Activated CD8-positive, alpha-beta T cell treated with anti-CD3 and anti-CD28 coated beads, Interleukin-2, amount 10 ng/mL, durations not matched to agents 7 days and 5 days (primary cell): ENCODE results near the gene CNTNAP4. TPM values are rescaled to one million over a fixed set of nuclear protein-coding genes. Genes with fewer than 3 reads are reported as not detected.
A peak's percentile ranks its signal among the peaks of the same experiment; 100 is the strongest.

Experiments
- ATAC-seq: fragments of 150-1000 bp; cut with Tn5 transposase; one replicate; pipeline ENCODE4 v1.10.0; 2021; ENCODE audit warnings: moderate library complexity
- CTCF ChIA-PET: fragments of 350-600 bp; sonication (Branson Sonifier 250); formaldehyde crosslinking; loops from one replicate; lab custom pipeline; 2021; ENCODE audit warnings: antibody characterized with exemption; lab: Charles Lee
- POLR2A ChIA-PET: fragments of 350-600 bp; sonication (Branson Sonifier 250); formaldehyde crosslinking; loops from one replicate; lab custom pipeline; 2021; ENCODE audit warnings: antibody characterized with exemption; lab: Charles Lee
- DNase-seq: peaks from one replicate; pipeline ENCODE4 v3.0.0-alpha.2; 2020
- H3K27ac Mint-ChIP-seq: one replicate; pipeline ENCODE4 v1.8.0; 2021; ENCODE audit warnings: mild to moderate bottlenecking, mixed read lengths
- H3K27me3 Mint-ChIP-seq: one replicate; pipeline ENCODE4 v1.8.0; 2021; ENCODE audit warnings: low read depth, mixed read lengths
- H3K36me3 Mint-ChIP-seq: one replicate; pipeline ENCODE4 v1.8.0; 2021; ENCODE audit warnings: low read depth, mixed read lengths
- H3K4me1 Mint-ChIP-seq: one replicate; pipeline ENCODE4 v1.8.0; 2021; ENCODE audit warnings: low read depth, mixed read lengths
- H3K4me3 Mint-ChIP-seq: one replicate; pipeline ENCODE4 v1.8.0; 2021; ENCODE audit warnings: mild to moderate bottlenecking, mixed read lengths
- H3K9me3 Mint-ChIP-seq: one replicate; pipeline ENCODE4 v1.8.0; 2022; ENCODE audit warnings: mixed read lengths; ENCODE audit not compliant: insufficient read depth
- total RNA-seq, 2 experiments: library from RNA; stranded (reverse); gene quantifications; one replicate each; pipeline ENCODE4 v1.2.3, GENCODE V29; 2021

The CNTNAP4 gene
- total RNA-seq: not detected

DNA sequence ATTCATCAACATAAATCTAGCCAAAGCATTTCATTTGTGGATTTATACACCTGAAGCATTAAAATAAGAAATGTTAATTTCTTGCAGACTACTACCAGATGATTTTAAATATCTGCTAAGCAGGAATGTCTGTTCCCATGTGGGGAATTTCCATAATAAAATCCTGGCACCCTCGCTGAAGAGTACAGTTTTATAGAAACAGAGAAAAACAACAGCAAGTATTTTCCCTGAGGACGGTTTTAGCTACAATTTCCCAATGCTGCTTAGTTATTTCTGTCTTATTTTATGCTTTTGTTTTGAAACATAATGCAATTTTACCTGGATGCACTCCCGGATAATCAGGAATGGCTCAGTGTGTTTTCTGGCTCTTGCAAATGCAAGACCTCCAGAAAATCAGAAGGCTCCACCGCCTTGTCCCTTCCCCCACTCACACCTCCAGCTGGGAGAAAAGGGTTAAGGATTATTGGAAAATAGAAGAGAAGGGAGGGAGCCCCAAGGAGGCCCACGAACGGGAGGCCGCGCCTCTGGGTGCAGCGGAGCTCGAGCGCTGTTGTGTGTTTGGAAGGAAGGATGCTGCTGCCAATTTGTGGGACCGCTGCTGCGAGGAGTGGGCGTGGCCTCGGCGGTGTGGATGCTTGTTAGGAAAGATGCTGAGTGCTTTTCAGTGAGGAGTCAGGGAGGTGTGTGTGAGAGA lies at the start of gene CNTNAP4:
Gene CNTNAP4 (plus strand): TSS at position 657 of the 694 bp plus-strand sequence. CDS start 262 bp downstream, outside the sequence.
- DNase-seq (no peak), ATAC-seq (no peak)
- ChIA-PET CTCF (no interaction called here), POLR2A (no interaction called here)
- H3K27me3 Mint-ChIP-seq: no peaks in the 10 kb centered on the region
- H3K4me3 Mint-ChIP-seq: no peak within 1 kb of the TSS
- no peaks in the 10 kb centered on the region for H3K9me3 Mint-ChIP-seq
- no peaks in the 10 kb centered on the region for H3K36me3 Mint-ChIP-seq
- H3K27ac Mint-ChIP-seq: no peak within 1 kb of the TSS
- no peaks in the 10 kb centered on the region for H3K4me1 Mint-ChIP-seq

DNA sequence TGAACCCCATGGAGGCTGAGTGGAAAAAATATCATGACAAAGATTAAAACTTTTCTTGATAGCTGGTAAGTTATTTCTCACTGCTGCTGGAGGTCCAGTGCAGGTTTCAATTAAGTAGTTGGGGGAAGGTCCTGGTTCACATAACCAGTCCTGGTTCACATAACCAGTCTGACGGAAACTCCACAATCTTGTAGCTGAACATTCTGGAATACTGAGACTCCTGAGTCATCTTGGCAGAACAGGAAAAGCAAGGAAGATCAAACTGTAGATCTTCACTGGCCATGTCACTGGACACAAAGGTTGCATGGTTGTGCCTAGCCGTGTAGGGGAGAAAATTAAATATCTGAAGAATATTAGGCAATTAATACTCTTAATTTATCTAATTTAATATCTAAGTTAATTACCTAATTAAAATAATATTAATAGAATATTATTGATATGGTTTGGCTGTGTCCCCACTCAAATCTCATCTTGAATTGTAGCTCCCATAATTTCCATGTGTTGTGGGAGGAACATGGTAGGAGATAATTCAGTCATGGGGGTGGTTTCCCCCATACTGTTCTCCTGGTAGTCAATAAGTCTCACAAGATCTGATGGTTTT lies 48.6 kb upstream of the CNTNAP4 start:
- no peak for ATAC-seq
- POLR2A ChIA-PET: no interaction called here
- H3K9me3 Mint-ChIP-seq: peaks cover 15% of the 10 kb centered on the region
- H3K4me3 Mint-ChIP-seq: no peak overlapping the region
- DNase-seq: no peak
- no peak overlapping the region for H3K27ac Mint-ChIP-seq
- H3K36me3 Mint-ChIP-seq: no peaks in the 10 kb centered on the region
- H3K27me3 Mint-ChIP-seq: no peaks in the 10 kb centered on the region
- CTCF ChIA-PET: no interaction called here
- no peaks in the 10 kb centered on the region for H3K4me1 Mint-ChIP-seq

DNA sequence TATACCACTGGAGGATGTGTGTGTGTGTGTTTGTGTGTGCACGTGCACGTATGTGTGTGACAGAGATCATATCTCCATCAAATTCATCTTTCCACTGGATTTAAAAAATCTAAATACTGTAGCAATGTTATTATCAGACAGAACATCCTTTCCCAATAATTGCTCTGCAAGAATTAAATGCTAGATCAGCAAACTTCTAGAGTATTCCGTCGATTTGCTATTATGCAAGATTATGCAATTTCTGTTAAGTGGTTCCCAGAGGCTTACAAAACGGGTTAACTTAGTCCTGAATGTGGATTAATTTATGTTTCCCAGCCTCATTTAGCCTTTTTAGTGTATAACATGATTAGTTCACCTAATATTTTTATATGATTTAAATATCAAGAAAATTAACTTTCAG lies 44.5 kb upstream of the CNTNAP4 start:
- Mint-ChIP-seq H3K27ac (no peak overlapping the region), H3K36me3 (no peaks in the 10 kb centered on the region), H3K27me3 (no peaks in the 10 kb centered on the region), H3K9me3 (peaks cover 20% of the 10 kb centered on the region), H3K4me1 (no peaks in the 10 kb centered on the region), H3K4me3 (no peak overlapping the region)
- ATAC-seq (no peak), DNase-seq (no peak)
- POLR2A ChIA-PET: no interaction called here
- CTCF ChIA-PET: no interaction called here

- DNase-seq: no peak
- Mint-ChIP-seq H3K4me3 (no peak overlapping the region), H3K4me1 (no peaks in the 10 kb centered on the region), H3K27ac (no peak overlapping the region), H3K36me3 (no peaks in the 10 kb centered on the region), H3K9me3 (peaks cover 16% of the 10 kb centered on the region), H3K27me3 (no peaks in the 10 kb centered on the region)
- no peak for ATAC-seq
- CTCF ChIA-PET: no interaction called here
- POLR2A ChIA-PET: no interaction called here
These were observed 42.2 kb upstream of the CNTNAP4 start for GRCh38 chr16:76235025-76235424.

DNA sequence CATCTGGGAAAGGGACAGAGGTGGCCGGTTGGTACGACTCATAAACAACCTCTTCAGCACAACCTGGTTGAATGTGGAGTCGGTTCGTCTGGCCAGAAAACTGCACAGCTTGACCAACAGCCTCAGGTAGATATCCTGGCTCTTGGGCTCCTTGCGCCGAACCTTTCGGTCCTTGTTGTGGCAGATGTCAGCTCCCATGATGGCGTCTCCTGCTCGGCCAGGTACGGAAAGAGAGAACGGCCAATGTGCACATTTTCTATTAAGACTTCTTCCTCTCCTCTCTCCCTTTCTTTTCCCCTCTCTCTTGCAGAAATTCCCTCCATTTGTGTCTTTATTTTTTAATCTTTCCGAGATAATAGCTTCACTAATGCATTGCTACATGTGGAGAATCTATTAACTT lies 41.8 kb upstream of the CNTNAP4 start:
- Mint-ChIP-seq H3K36me3 (no peaks in the 10 kb centered on the region), H3K4me1 (no peaks in the 10 kb centered on the region), H3K9me3 (peaks cover 16% of the 10 kb centered on the region), H3K27ac (no peak overlapping the region), H3K27me3 (no peaks in the 10 kb centered on the region), H3K4me3 (no peak overlapping the region)
- ChIA-PET CTCF (no interaction called here), POLR2A (no interaction called here)
- no peak for DNase-seq
- ATAC-seq: no peak

DNA sequence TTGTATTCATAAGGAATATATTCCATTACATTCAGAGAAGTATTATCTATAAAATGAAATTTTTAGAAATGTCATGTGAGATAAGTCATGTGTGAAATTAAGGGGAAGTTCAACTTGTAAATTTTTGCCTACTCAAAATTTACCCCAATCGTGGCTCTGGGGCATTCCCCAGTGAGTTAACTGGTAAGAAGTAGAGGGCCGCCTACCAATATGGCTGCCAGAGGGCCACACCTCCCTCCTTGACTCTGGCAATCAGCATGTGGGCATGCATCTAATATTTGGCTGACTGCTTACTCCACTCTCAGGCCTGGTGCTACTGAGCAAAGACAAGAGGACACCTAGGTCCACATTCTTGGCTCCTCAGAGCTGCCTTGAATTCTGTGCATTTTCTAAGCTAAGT lies 39.7 kb upstream of the CNTNAP4 start:
- no peak overlapping the region for H3K27ac Mint-ChIP-seq
- ChIA-PET CTCF (no interaction called here), POLR2A (no interaction called here)
- no peaks in the 10 kb centered on the region for H3K36me3 Mint-ChIP-seq
- no peak overlapping the region for H3K4me3 Mint-ChIP-seq
- peaks cover 14% of the 10 kb centered on the region for H3K9me3 Mint-ChIP-seq
- H3K27me3 Mint-ChIP-seq: no peaks in the 10 kb centered on the region
- no peak for DNase-seq
- H3K4me1 Mint-ChIP-seq: no peaks in the 10 kb centered on the region
- no peak for ATAC-seq

DNA sequence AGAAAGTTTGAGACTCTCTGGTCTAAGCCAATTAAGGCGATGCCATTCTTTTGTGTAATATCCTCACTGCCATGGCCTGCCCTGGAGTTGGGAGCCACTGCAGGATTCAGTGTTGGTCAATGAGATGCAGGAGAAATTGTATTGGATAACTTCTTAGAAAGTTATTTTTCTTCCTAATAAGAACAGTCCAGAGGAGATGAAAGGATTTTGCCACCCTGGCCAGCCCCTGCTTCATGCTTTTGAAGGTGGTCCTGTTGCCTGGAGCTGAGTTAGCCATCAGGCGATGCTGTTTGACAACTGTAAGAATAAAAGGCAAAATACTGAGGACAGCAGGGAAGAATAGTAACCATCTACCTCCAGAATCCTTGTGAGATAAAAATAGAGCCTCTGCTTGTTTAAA lies 35.4 kb upstream of the CNTNAP4 start:
- CTCF ChIA-PET: no interaction called here
- Mint-ChIP-seq H3K9me3 (peaks cover 13% of the 10 kb centered on the region), H3K27me3 (no peaks in the 10 kb centered on the region), H3K4me3 (no peak overlapping the region), H3K27ac (no peak overlapping the region), H3K36me3 (no peaks in the 10 kb centered on the region), H3K4me1 (no peaks in the 10 kb centered on the region)
- no peak for ATAC-seq
- POLR2A ChIA-PET: no interaction called here
- no peak for DNase-seq

DNA sequence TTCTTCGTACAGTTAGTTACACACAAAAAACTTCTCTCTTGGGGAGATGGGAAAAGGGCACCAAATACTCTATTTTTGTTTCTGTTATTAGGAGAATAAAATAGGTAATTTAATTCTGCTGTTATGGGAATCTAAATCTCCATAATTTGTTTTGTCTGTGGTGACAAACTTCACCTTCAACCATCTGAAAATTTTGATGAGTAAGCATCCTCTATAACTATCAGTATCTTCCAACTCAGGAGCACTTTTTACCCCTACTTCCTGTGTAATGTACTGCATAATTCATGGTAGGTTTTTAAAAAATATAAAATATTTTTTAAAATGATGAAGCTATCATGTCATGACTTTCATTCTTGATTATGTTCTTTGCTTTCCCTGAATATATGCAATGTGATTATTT lies 33.6 kb upstream of the CNTNAP4 start:
- H3K36me3 Mint-ChIP-seq: no peaks in the 10 kb centered on the region
- peaks cover 17% of the 10 kb centered on the region for H3K9me3 Mint-ChIP-seq
- ChIA-PET CTCF (no interaction called here), POLR2A (no interaction called here)
- no peaks in the 10 kb centered on the region for H3K27me3 Mint-ChIP-seq
- no peak overlapping the region for H3K4me3 Mint-ChIP-seq
- DNase-seq (no peak), ATAC-seq (no peak)
- H3K27ac Mint-ChIP-seq: no peak overlapping the region
- H3K4me1 Mint-ChIP-seq: no peaks in the 10 kb centered on the region

- H3K4me1 Mint-ChIP-seq: no peaks in the 10 kb centered on the region
- ChIA-PET CTCF (no interaction called here), POLR2A (no interaction called here)
- no peak overlapping the region for H3K27ac Mint-ChIP-seq
- peaks cover 16% of the 10 kb centered on the region for H3K9me3 Mint-ChIP-seq
- H3K36me3 Mint-ChIP-seq: no peaks in the 10 kb centered on the region
- ATAC-seq (no peak), DNase-seq (no peak)
- H3K27me3 Mint-ChIP-seq: no peaks in the 10 kb centered on the region
- no peak overlapping the region for H3K4me3 Mint-ChIP-seq
These were observed 30.6 kb upstream of the CNTNAP4 start for GRCh38 chr16:76246587-76246986.

GRCh38 chr16:76265434-76266045 lies 11.7 kb upstream of the CNTNAP4 start:
- H3K36me3 Mint-ChIP-seq: no peaks in the 10 kb centered on the region

GRCh38 chr16:76268824-76269223 lies 8.4 kb upstream of the CNTNAP4 start:
- DNase-seq: no peak
- H3K4me3 Mint-ChIP-seq: no peak overlapping the region
- H3K9me3 Mint-ChIP-seq: peaks cover 18% of the 10 kb centered on the region
- H3K27me3 Mint-ChIP-seq: no peaks in the 10 kb centered on the region
- POLR2A ChIA-PET: no interaction called here
- CTCF ChIA-PET: no interaction called here
- H3K27ac Mint-ChIP-seq: no peak overlapping the region
- H3K4me1 Mint-ChIP-seq: no peaks in the 10 kb centered on the region
- no peaks in the 10 kb centered on the region for H3K36me3 Mint-ChIP-seq
- ATAC-seq: no peak

More at GRCh38 chr16:76265434-76266045, 11.7 kb upstream of the CNTNAP4 start:
- peak; percentile 22 for DNase-seq
- Mint-ChIP-seq H3K27ac (no peak overlapping the region), H3K4me3 (no peak overlapping the region), H3K4me1 (no peaks in the 10 kb centered on the region), H3K27me3 (no peaks in the 10 kb centered on the region), H3K9me3 (peaks cover 18% of the 10 kb centered on the region)
- ChIA-PET POLR2A (no interaction called here), CTCF (no interaction called here)
- ATAC-seq: no peak

GRCh38 chr16:76277460-76278030 lies 344 bp downstream of the CNTNAP4 start:
- CTCF ChIA-PET: no interaction called here
- Mint-ChIP-seq H3K4me3 (no peak overlapping the region), H3K36me3 (no peaks in the 10 kb centered on the region), H3K9me3 (no peaks in the 10 kb centered on the region), H3K4me1 (no peaks in the 10 kb centered on the region), H3K27me3 (no peaks in the 10 kb centered on the region), H3K27ac (no peak overlapping the region)
- POLR2A ChIA-PET: no interaction called here
- DNase-seq (no peak), ATAC-seq (no peak)
